HepG2 (cell line): ENCODE measurements around the gene FANCG. TPM values are rescaled to one million over a fixed set of nuclear protein-coding genes. Genes with fewer than 3 reads are reported as not detected.
A peak's percentile ranks its signal among the peaks of the same experiment; 100 is the strongest.

Source experiments
- ARNT2 ChIP-seq: sonication (generic); formaldehyde crosslinking; IDR thresholded peaks from 2 replicates; pipeline ENCODE4 v1.8.0; 2022; ENCODE audit warnings: mild to moderate bottlenecking, low read depth, missing genetic modification reagents, moderate library complexity
- DPF2 ChIP-seq: sonication (generic); formaldehyde crosslinking; IDR thresholded peaks from 2 replicates; pipeline ENCODE4 v1.4.0; 2020; ENCODE audit warnings: mild to moderate bottlenecking, low read depth, missing genetic modification reagents, borderline replicate concordance
- EP300 ChIP-seq, 3 experiments: sonication (generic) in 1 of 3; formaldehyde crosslinking in 1 of 3; IDR thresholded peaks; 2 replicates each; pipeline versions ENCODE4 v1.5.1 to v1.6.1; 2011 to 2020; ENCODE audit warnings: low read depth in 2 of 3, low read length in 2 of 3, borderline replicate concordance in 1 of 3, improper control_type of control experiment in 1 of 3, mild to moderate bottlenecking in 1 of 3, missing genetic modification reagents in 1 of 3, moderate library complexity in 1 of 3
- HNRNPLL ChIP-seq: fragments of 200-400 bp; formaldehyde crosslinking; IDR thresholded peaks from 2 replicates; pipeline ENCODE4 v1.6.1; 2017; ENCODE audit warnings: mild to moderate bottlenecking, low read depth, low read length; ENCODE audit not compliant: poor library complexity, severe bottlenecking
- HOXA3 ChIP-seq: sonication (generic); formaldehyde crosslinking; IDR thresholded peaks from 2 replicates; pipeline ENCODE4 v1.5.0; 2020; ENCODE audit warnings: missing genetic modification reagents
- HOXA9 ChIP-seq: sonication (generic); formaldehyde crosslinking; IDR thresholded peaks from 2 replicates; pipeline ENCODE4 v1.8.1; 2022; ENCODE audit warnings: missing genetic modification reagents, mild to moderate bottlenecking, moderate library complexity, borderline replicate concordance
- KDM3A ChIP-seq: IDR thresholded peaks from 2 replicates; pipeline ENCODE4 v1.6.1; 2018; ENCODE audit warnings: low read depth, missing compliant biosample characterization
- PRMT3 ChIP-seq: sonication (generic); formaldehyde crosslinking; IDR thresholded peaks from 2 replicates; pipeline ENCODE4 v1.8.1; 2022; ENCODE audit warnings: low read depth, mild to moderate bottlenecking, moderate library complexity, missing genetic modification reagents, borderline replicate concordance
- RNF2 ChIP-seq: fragments of 450-650 bp; conservative IDR thresholded peaks from 2 replicates; pipeline ENCODE4 v1.6.1; 2016; ENCODE audit warnings: low read depth
- SAP130 ChIP-seq: IDR thresholded peaks from 2 replicates; pipeline ENCODE4 v1.6.1; 2016; ENCODE audit warnings: low read depth
- SKI ChIP-seq: fragments of 450-650 bp; IDR thresholded peaks from one replicate; pipeline ENCODE4 v1.6.1; 2018; ENCODE audit warnings: mild to moderate bottlenecking; ENCODE audit not compliant: partially characterized antibody
- SP1 ChIP-seq, 2 experiments: fragments of 450-650 bp in 1 of 2; sonication (generic) in 1 of 2; formaldehyde crosslinking in 1 of 2; IDR thresholded peaks; 2 replicates each; pipeline versions ENCODE4 v1.4.0 to v1.6.1; 2016 to 2020; ENCODE audit warnings: missing genetic modification reagents in 1 of 2
- TBX3 ChIP-seq: fragments of 450-650 bp; IDR thresholded peaks from 2 replicates; pipeline ENCODE4 v1.6.1; 2017; ENCODE audit warnings: antibody characterized with exemption, mild to moderate bottlenecking, inconsistent platforms, borderline replicate concordance
- TCF7 ChIP-seq: sonication (generic); IDR thresholded peaks from 2 replicates; pipeline ENCODE4 v1.6.1; 2016; ENCODE audit warnings: antibody characterized with exemption, low read depth
- ZEB1 ChIP-seq: IDR thresholded peaks from 2 replicates; pipeline ENCODE4 v1.6.1; 2012; ENCODE audit warnings: mild to moderate bottlenecking, low read depth, inconsistent platforms; ENCODE audit not compliant: insufficient replicate concordance
- ZMYM2 ChIP-seq: sonication (generic); formaldehyde crosslinking; IDR thresholded peaks from 2 replicates; pipeline ENCODE4 v1.8.0; 2022; ENCODE audit warnings: mild to moderate bottlenecking, missing genetic modification reagents
- ZNF207 ChIP-seq: fragments of 450-650 bp; IDR thresholded peaks from 2 replicates; pipeline ENCODE4 v1.6.1; 2016; ENCODE audit warnings: antibody characterized with exemption, borderline replicate concordance
- ZNF260 ChIP-seq: sonication (generic); formaldehyde crosslinking; IDR thresholded peaks from 2 replicates; pipeline ENCODE4 v1.4.0; 2020; ENCODE audit warnings: missing genetic modification reagents, low read depth, mild to moderate bottlenecking, borderline replicate concordance
- ZNF280D ChIP-seq: sonication (generic); formaldehyde crosslinking; IDR thresholded peaks from 2 replicates; pipeline ENCODE4 v1.5.1; 2020; ENCODE audit warnings: mild to moderate bottlenecking, missing genetic modification reagents
- ZNF335 ChIP-seq: sonication (generic); formaldehyde crosslinking; IDR thresholded peaks from 2 replicates; pipeline ENCODE4 v1.4.0; 2020; ENCODE audit warnings: missing genetic modification reagents
- ZNF512B ChIP-seq: sonication (generic); formaldehyde crosslinking; IDR thresholded peaks from 2 replicates; pipeline ENCODE4 v1.5.1; 2020; ENCODE audit warnings: missing genetic modification reagents, mild to moderate bottlenecking, borderline replicate concordance
- ZNF550 ChIP-seq: sonication (generic); formaldehyde crosslinking; IDR thresholded peaks from 2 replicates; pipeline ENCODE4 v1.4.0; 2020; ENCODE audit warnings: mild to moderate bottlenecking, missing genetic modification reagents, borderline replicate concordance
- ZNF607 ChIP-seq: sonication (generic); formaldehyde crosslinking; IDR thresholded peaks from 2 replicates; pipeline ENCODE4 v1.5.1; 2020; ENCODE audit warnings: missing genetic modification reagents, mild to moderate bottlenecking, borderline replicate concordance
- ZSCAN30 ChIP-seq: sonication (generic); formaldehyde crosslinking; IDR thresholded peaks from 2 replicates; pipeline ENCODE4 v1.5.0; 2020; ENCODE audit warnings: mild to moderate bottlenecking, missing genetic modification reagents
- polyA plus RNA-seq, 8 experiments: library from polyadenylated mRNA; depleted of rRNA in 3 of 8; stranded (reverse) in 7 of 8; unstranded in 1 of 8; fragments of >200 nt; fragmentation: Illumina TruSeq in 4 of 8; extraction: Trizol in 4 of 8; gene quantifications; 2 replicates each; pipeline versions ENCODE4 v1.2.1 to v1.2.3, GENCODE V29; 2011 to 2016; ENCODE audit warnings: low read depth in 4 of 8, missing spikeins in 1 of 8, mixed read lengths in 1 of 8; ENCODE audit not compliant: insufficient read depth in 1 of 8
- total RNA-seq, 5 experiments: library from RNA; depleted of rRNA; stranded (reverse); fragments of >200 nt; fragmentation: Illumina TruSeq; extraction: Trizol; gene quantifications; 2 replicates each; pipeline ENCODE4 v1.2.3, GENCODE V29; 2016; ENCODE audit warnings: low read depth in 1 of 5

FANCG gene
- total and polyA plus RNA-seq, 2 of the 13 experiments (the other 11 are each of a cell fraction or from before 2014, with no cell fraction given) = 14.4 to 45.1 TPM

GRCh38 chr9:35111001-35111933 lies 31.5 kb upstream of the FANCG start (continued):
- TF ChIP-seq ZNF280D (CRISPR knock-in tag) (no peak), ZMYM2 (no peak), RNF2 (no peak), ZEB1 (no peak), TCF7 (no peak), ZSCAN30 (CRISPR knock-in tag) (no peak), ZNF207 (no peak), ZNF607 (CRISPR knock-in tag) (no peak), ARNT2 (CRISPR knock-in tag) (no peak), HNRNPLL (no peak), SKI (no peak), TBX3 (no peak), SAP130 (CRISPR knock-in tag) (peak; percentile 93), ZNF335 (CRISPR knock-in tag) (no peak), DPF2 (CRISPR knock-in tag) (no peak), HOXA9 (CRISPR knock-in tag) (no peak), PRMT3 (no peak), EP300 (IDR thresholded peaks at IDR 0.05; ENCODE audit: low read depth in 2 of 2, low read length in 2 of 2) (no peak), EP300 (CRISPR knock-in tag; IDR thresholded peaks at IDR 0.05; ENCODE audit: borderline replicate concordance) (no peak), SP1 (IDR thresholded peaks at IDR 0.05) (no peak), SP1 (CRISPR knock-in tag; IDR thresholded peaks at IDR 0.05) (peak; percentile 93), ZNF512B (CRISPR knock-in tag) (no peak), HOXA3 (CRISPR knock-in tag) (no peak), KDM3A (CRISPR knock-in tag) (no peak), ZNF260 (no peak), ZNF550 (CRISPR knock-in tag) (no peak)
